ENCODE measurements around the gene KPNA6.
"Not testable (repeated sequence)": the region's sequence is repeated elsewhere in the genome, so short reads cannot be mapped to it uniquely, and the experiment has no call there.

KPNA6 gene

GRCh38 chr1:32107742-32108661 lies at the start of gene KPNA6:
KPNA6 (plus strand) TSS chr1:32108056; CDS start chr1:32108131, 75 bp downstream.
- peak; percentile 96 for DNase-seq (ENCODE audit: low read depth)
- H3K4me3 ChIP-seq (ENCODE audit: low read depth, low read length) = peak within 1 kb of the TSS; percentile 95
- TF ChIP-seq, protein P1, sequence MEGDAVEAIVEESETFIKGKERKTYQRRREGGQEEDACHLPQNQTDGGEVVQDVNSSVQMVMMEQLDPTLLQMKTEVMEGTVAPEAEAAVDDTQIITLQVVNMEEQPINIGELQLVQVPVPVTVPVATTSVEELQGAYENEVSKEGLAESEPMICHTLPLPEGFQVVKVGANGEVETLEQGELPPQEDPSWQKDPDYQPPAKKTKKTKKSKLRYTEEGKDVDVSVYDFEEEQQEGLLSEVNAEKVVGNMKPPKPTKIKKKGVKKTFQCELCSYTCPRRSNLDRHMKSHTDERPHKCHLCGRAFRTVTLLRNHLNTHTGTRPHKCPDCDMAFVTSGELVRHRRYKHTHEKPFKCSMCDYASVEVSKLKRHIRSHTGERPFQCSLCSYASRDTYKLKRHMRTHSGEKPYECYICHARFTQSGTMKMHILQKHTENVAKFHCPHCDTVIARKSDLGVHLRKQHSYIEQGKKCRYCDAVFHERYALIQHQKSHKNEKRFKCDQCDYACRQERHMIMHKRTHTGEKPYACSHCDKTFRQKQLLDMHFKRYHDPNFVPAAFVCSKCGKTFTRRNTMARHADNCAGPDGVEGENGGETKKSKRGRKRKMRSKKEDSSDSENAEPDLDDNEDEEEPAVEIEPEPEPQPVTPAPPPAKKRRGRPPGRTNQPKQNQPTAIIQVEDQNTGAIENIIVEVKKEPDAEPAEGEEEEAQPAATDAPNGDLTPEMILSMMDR (IDR thresholded peaks at IDR 0.05; ENCODE audit: low read depth, low read length, missing control alignments) = no peak

- TF ChIP-seq, protein P1 (IDR thresholded peaks at IDR 0.05; ENCODE audit: low read depth, low read length, missing control alignments) = no peak
- no peak overlapping the region for H3K4me3 ChIP-seq (ENCODE audit: low read depth, low read length)
- no peak for DNase-seq (ENCODE audit: low read depth)
These were observed 46.9 kb upstream of the KPNA6 start for GRCh38 chr1:32060914-32061313.

DNA sequence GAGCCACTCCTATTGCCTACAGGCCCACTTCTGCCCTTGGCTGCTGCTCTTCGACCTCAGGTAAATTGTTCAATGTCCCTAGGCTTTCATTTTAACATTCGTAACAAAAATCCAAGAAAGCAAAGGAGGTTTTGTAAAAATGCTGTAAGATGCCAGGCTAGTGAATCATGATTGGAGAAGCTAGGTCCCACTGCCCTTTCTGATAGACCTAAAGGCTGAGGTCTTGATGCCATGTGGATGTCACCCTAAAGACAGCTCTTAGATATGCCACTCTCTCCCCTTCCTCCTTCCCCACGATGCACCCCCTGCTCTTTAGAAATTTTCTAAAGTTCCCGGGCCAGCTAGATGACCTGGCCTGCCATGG lies 45.0 kb upstream of the KPNA6 start:
- no peak overlapping the region for H3K4me3 ChIP-seq (ENCODE audit: low read depth, low read length)
- TF ChIP-seq, protein P1 (IDR thresholded peaks at IDR 0.05; ENCODE audit: low read depth, low read length, missing control alignments) = no peak
- DNase-seq (ENCODE audit: low read depth) = no peak

DNA sequence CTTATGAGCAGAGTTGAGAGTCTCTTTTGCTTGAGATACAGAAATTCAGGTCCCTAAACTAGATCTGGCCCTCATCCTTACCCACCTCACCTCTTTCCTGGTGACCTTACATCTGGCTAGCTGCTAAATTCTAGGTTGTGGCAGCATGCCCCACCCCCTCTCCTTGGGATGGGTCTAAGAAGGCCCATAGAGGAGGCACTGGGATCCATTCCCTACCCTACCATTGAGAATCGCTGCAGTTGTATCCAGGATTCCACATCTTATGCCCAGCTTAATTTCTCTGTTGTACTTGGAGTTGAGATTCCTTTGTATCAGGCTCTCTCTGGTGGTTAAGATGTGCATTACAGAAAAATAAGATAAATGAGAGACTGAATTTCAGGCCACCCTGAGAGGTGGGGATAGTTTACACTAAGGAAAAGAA lies 44.6 kb upstream of the KPNA6 start:
- no peak overlapping the region for H3K4me3 ChIP-seq (ENCODE audit: low read depth, low read length)
- no peak for DNase-seq (ENCODE audit: low read depth)
- TF ChIP-seq, protein P1 (IDR thresholded peaks at IDR 0.05; ENCODE audit: low read depth, low read length, missing control alignments) = peak; percentile 58

DNA sequence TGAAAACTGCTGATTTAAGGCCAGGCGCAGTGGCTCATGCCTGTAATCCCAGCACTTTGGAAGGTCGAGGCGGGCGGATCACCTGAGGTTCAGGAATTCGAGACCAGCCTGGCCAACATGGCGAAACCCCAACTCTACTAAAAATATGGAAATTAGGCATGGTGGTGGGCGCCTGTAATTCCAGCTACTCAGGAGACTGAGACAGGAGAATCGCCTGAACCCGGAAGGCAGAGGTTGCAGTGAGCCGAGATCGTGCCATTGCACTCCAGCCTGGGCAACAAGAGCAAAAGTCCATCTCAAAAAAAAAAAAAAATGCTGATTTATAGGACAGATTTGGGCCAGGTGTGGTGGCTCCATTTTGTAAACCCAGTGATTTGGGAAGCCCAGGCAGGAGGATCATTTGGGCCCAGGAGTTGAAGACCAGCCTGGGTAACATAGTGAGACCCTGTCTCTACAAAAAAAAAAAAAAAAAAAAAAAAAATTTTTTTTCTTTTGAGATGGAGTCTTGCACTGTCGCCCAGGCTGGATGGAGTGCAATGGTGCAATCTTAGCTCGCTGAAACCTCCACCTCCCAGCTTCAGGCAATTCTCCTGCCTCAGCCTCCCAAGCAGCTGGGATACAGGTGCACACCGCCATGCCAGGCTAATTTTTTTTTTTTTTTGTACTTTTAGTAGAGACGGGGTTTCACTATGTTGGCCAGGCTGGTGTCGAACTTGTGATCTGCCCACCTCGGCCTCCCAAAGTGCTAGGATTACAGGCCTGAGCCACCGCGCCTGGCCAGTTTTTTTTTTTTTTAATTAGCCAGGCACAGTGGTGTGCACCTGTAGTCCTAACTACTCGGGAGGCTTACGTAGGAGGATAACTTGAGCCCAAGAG lies 42.0 kb upstream of the KPNA6 start:
- H3K4me3 ChIP-seq (ENCODE audit: low read depth, low read length); DNase-seq (ENCODE audit: low read depth): not testable (repeated sequence)

- H3K4me3 ChIP-seq (ENCODE audit: low read depth, low read length) = no peak overlapping the region
- TF ChIP-seq, protein P1 (IDR thresholded peaks at IDR 0.05; ENCODE audit: low read depth, low read length, missing control alignments) = no peak
- no peak for DNase-seq (ENCODE audit: low read depth)
These were observed 41.4 kb upstream of the KPNA6 start for GRCh38 chr1:32066489-32066873.

DNA sequence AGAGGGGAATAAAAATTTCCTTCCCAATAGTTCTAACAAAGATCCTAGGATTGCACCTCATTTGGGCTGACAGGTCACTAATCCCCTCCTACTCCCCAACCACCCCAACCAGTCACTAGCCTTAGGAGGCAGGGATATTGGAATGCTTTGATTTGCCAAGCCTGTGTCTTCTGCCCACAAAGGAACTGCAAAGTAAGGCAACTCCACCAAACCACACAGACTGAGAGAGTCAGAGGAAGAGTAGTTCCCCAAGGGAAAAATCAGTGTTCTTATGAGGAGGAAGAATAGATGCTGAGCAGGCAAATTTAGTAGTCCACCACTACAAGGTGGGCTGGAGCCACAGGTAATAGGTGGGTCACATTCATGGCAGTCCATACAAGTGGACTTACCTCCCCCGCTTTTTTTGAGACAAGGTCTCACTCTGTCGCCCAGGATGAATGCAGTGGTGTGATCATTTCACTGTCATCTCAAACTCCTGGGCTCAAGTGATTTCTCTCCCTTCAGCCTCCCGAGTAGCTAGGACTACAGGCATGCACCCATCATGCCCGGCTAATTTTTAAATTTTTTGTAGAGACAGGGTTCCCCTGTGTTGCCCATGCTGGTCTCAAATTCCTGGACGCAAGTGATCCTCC lies 38.8 kb upstream of the KPNA6 start:
- TF ChIP-seq, protein P1 (IDR thresholded peaks at IDR 0.05; ENCODE audit: low read depth, low read length, missing control alignments) = no peak
- DNase-seq (ENCODE audit: low read depth) = no peak
- no peak overlapping the region for H3K4me3 ChIP-seq (ENCODE audit: low read depth, low read length)

Measured in GM12864 (cell line).